GM06990 (cell line): ENCODE measurements around the gene HS3ST3A1.

Experiments
- DNase-seq: peaks from one replicate; pipeline ENCODE4 v3.0.0-alpha.2; 2011; ENCODE audit not compliant: insufficient read length; ENCODE audit errors: extremely low read depth
- H3K27me3 ChIP-seq: replicated peaks from 2 replicates; pipeline ENCODE4 v1.6.0; 2011; ENCODE audit warnings: low read length; ENCODE audit not compliant: control insufficient read depth, insufficient read depth
- H3K36me3 ChIP-seq: 2 replicates; pipeline ENCODE4 v1.5.1; 2011; ENCODE audit warnings: low read length; ENCODE audit not compliant: control insufficient read depth, insufficient read depth
- H3K4me3 ChIP-seq: replicated peaks from 2 replicates; pipeline ENCODE4 v1.5.1; 2011; ENCODE audit warnings: low read depth, mild to moderate bottlenecking, control low read depth, low read length
- CTCF ChIP-seq: IDR thresholded peaks from 2 replicates; pipeline ENCODE4 v1.5.1; 2011; ENCODE audit warnings: low read length, control low read depth, mild to moderate bottlenecking, inconsistent platforms; ENCODE audit not compliant: insufficient read depth, poor library complexity, severe bottlenecking

HS3ST3A1 gene

GRCh38 chr17:13601776-13602551 is at the start of gene HS3ST3A1:
TSS of gene HS3ST3A1 (minus strand) at chr17:13601929. CDS start at chr17:13601129, 800 bp downstream.
- no peaks in the 10 kb centered on the region for H3K27me3 ChIP-seq
- no peaks in the 10 kb centered on the region for H3K36me3 ChIP-seq
- no peak for DNase-seq
- no peak within 1 kb of the TSS for H3K4me3 ChIP-seq
- no peak for TF ChIP-seq CTCF

GRCh38 chr17:13650096-13650675 is 48.5 kb upstream of the HS3ST3A1 start:
- Histone ChIP-seq H3K27me3 (no peaks in the 10 kb centered on the region), H3K36me3 (no peaks in the 10 kb centered on the region), H3K4me3 (no peak overlapping the region)
- DNase-seq = no peak
- TF ChIP-seq CTCF = no peak

- H3K36me3 ChIP-seq = no peaks in the 10 kb centered on the region
- TF ChIP-seq CTCF = no peak
Measured at GRCh38 chr17:13647543-13648021, 45.9 kb upstream of the HS3ST3A1 start.

GRCh38 chr17:13646969-13647542 is 45.3 kb upstream of the HS3ST3A1 start:
- no peaks in the 10 kb centered on the region for H3K27me3 ChIP-seq
- H3K36me3 ChIP-seq = no peaks in the 10 kb centered on the region
- DNase-seq = no peak
- TF ChIP-seq CTCF = no peak
- no peak overlapping the region for H3K4me3 ChIP-seq

More at GRCh38 chr17:13647543-13648021, 45.9 kb upstream of the HS3ST3A1 start:
- no peak for DNase-seq
- H3K27me3 ChIP-seq = no peaks in the 10 kb centered on the region
- H3K4me3 ChIP-seq = no peak overlapping the region

- no peak overlapping the region for H3K4me3 ChIP-seq
- no peaks in the 10 kb centered on the region for H3K27me3 ChIP-seq
- TF ChIP-seq CTCF = no peak
- DNase-seq = no peak
- H3K36me3 ChIP-seq = no peaks in the 10 kb centered on the region
Measured at GRCh38 chr17:13646411-13646810, 44.7 kb upstream of the HS3ST3A1 start.
